PC-3 (cell line): ENCODE data around the gene RAX2. TPM values are rescaled to one million over a fixed set of nuclear protein-coding genes. Genes with fewer than 3 reads are reported as not detected.

ENCODE experiments used
- ATAC-seq: fragments of 200-7000 bp; cut with Tn5 transposase; 2 replicates; pipeline ENCODE4 v1.9.1; 2020; ENCODE audit warnings: mild to moderate bottlenecking, moderate library complexity
- BruUV-seq: library from RNA; stranded (reverse); fragments of 400-500 nt; replicated peaks from 2 replicates; lab custom pipeline; 2021; lab: Mats Ljungman, UMichigan
- CTCF ChIA-PET: fragments of 300-600 bp; sonication (Branson Sonifier 250); formaldehyde crosslinking; loops from one replicate; lab custom pipeline; 2022; ENCODE audit warnings: antibody characterized with exemption; lab: Charles Lee
- POLR2A ChIA-PET: fragments of 300-600 bp; sonication (Branson Sonifier 250); formaldehyde crosslinking; loops from one replicate; lab custom pipeline; 2022; ENCODE audit warnings: antibody characterized with exemption; ENCODE audit not compliant: unreplicated experiment; lab: Charles Lee
- DNase-seq: peaks from one replicate; pipeline ENCODE4 v3.0.0-alpha.2; 2015
- H2AFZ ChIP-seq: fragments of 300-600 bp; sonication (generic); 2 replicates; pipeline ENCODE4 v1.6.0; 2016; ENCODE audit warnings: antibody characterized with exemption, low read length
- H3F3A ChIP-seq: fragments of 300-600 bp; sonication (generic); one replicate; pipeline ENCODE4 v1.6.0; 2017; ENCODE audit warnings: antibody characterized with exemption, low read length, control low read depth, mild to moderate bottlenecking; ENCODE audit not compliant: unreplicated experiment
- H3K27ac ChIP-seq: fragments of 300-600 bp; sonication (generic); 2 replicates; pipeline ENCODE4 v1.5.1; 2016; ENCODE audit warnings: mild to moderate bottlenecking, low read length
- H3K27me3 ChIP-seq: fragments of 300-600 bp; sonication (generic); 2 replicates; pipeline ENCODE4 v1.6.1; 2016; ENCODE audit warnings: low read length, mixed read lengths
- H3K36me3 ChIP-seq: fragments of 300-600 bp; sonication (generic); 2 replicates; pipeline ENCODE4 v1.6.1; 2016; ENCODE audit warnings: low read depth, mixed run types, low read length, mixed read lengths
- H3K4me1 ChIP-seq: fragments of 300-600 bp; sonication (generic); 2 replicates; pipeline ENCODE4 v1.5.1; 2016; ENCODE audit warnings: low read length; ENCODE audit not compliant: insufficient read depth
- H3K4me2 ChIP-seq: fragments of 300-600 bp; sonication (generic); 2 replicates; pipeline ENCODE4 v1.6.0; 2016; ENCODE audit warnings: low read length
- H3K4me3 ChIP-seq: fragments of 300-600 bp; sonication (generic); 2 replicates; pipeline ENCODE4 v1.5.1; 2016; ENCODE audit warnings: mild to moderate bottlenecking, low read length, mixed read lengths
- H3K79me2 ChIP-seq: fragments of 300-600 bp; sonication (generic); 2 replicates; pipeline ENCODE4 v1.6.1; 2017; ENCODE audit warnings: low read length, mixed read lengths
- H3K9ac ChIP-seq: fragments of 300-600 bp; sonication (generic); 2 replicates; pipeline ENCODE4 v1.6.0; 2016; ENCODE audit warnings: mild to moderate bottlenecking, low read length
- H3K9me2 ChIP-seq: fragments of 300-600 bp; sonication (generic); replicated peaks from 2 replicates; pipeline ENCODE4 v1.6.1; 2016; ENCODE audit warnings: mixed run types, low read length, mixed read lengths
- H3K9me3 ChIP-seq: fragments of 300-600 bp; sonication (generic); 2 replicates; pipeline ENCODE4 v1.6.1; 2016; ENCODE audit warnings: low read length, mixed read lengths
- H4K20me1 ChIP-seq: fragments of 300-600 bp; sonication (generic); 2 replicates; pipeline ENCODE4 v1.6.1; 2016; ENCODE audit warnings: low read length, mixed read lengths
- EZH2 ChIP-seq: fragments of 300-600 bp; sonication (generic); IDR thresholded peaks from one replicate; pipeline ENCODE4 v1.6.1; 2017; ENCODE audit warnings: antibody characterized with exemption, mild to moderate bottlenecking, low read length; ENCODE audit not compliant: unreplicated experiment
- EZH2phosphoT487 ChIP-seq: fragments of 300-600 bp; sonication (generic); IDR thresholded peaks from 2 replicates; pipeline ENCODE4 v1.6.1; 2018; ENCODE audit warnings: mild to moderate bottlenecking, antibody characterized with exemption, low read length, borderline replicate concordance
- intact Hi-C: fragments of 100-400 bp; cut with micrococcal nuclease; formaldehyde crosslinking; loops from 2 replicates; pipeline ENCODE4 v1.9.0; 2023
- total RNA-seq: library from RNA; depleted of rRNA; stranded (reverse); fragments of >200 nt; gene quantifications from 2 replicates; pipeline ENCODE4 v1.2.3, GENCODE V29; 2014
- TF ChIP-seq, protein P1 (sequence below): fragments of 300-600 bp; sonication (generic); conservative IDR thresholded peaks from 2 replicates; pipeline ENCODE4 v1.5.1; 2017; ENCODE audit warnings: antibody characterized with exemption, low read depth, mild to moderate bottlenecking, low read length

Gene RAX2
- total RNA-seq, 1 experiment from 2014 or later: not detected

- BruUV-seq: no TSS peak
- H3K4me2 ChIP-seq: no peak overlapping the region
- no peak overlapping the region for H2AFZ ChIP-seq
- TF ChIP-seq EZH2phosphoT487: no peak
- TF ChIP-seq, protein P1, sequence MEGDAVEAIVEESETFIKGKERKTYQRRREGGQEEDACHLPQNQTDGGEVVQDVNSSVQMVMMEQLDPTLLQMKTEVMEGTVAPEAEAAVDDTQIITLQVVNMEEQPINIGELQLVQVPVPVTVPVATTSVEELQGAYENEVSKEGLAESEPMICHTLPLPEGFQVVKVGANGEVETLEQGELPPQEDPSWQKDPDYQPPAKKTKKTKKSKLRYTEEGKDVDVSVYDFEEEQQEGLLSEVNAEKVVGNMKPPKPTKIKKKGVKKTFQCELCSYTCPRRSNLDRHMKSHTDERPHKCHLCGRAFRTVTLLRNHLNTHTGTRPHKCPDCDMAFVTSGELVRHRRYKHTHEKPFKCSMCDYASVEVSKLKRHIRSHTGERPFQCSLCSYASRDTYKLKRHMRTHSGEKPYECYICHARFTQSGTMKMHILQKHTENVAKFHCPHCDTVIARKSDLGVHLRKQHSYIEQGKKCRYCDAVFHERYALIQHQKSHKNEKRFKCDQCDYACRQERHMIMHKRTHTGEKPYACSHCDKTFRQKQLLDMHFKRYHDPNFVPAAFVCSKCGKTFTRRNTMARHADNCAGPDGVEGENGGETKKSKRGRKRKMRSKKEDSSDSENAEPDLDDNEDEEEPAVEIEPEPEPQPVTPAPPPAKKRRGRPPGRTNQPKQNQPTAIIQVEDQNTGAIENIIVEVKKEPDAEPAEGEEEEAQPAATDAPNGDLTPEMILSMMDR: no peak
- TF ChIP-seq EZH2: no peak
- H3K27me3 ChIP-seq: no peaks in the 10 kb centered on the region
- H3K4me3 ChIP-seq: no peak overlapping the region
- H3K27ac ChIP-seq: no peak overlapping the region
- H3K79me2 ChIP-seq: no peaks in the 10 kb centered on the region
- H3K9me2 ChIP-seq: no peaks in the 10 kb centered on the region
- ATAC-seq (no peak), DNase-seq (no peak)
- intact Hi-C loops: no loop called here
- CTCF ChIA-PET: interaction anchor here (0.6 kb wide), 1 partner anchor 1570 kb away, joined by 4 read pairs; no protein-coding TSS in a partner anchor
- H4K20me1 ChIP-seq: no peaks in the 10 kb centered on the region
- H3F3A ChIP-seq: no peaks in the 10 kb centered on the region
- H3K36me3 ChIP-seq: no peaks in the 10 kb centered on the region
- H3K9me3 ChIP-seq: no peaks in the 10 kb centered on the region
- POLR2A ChIA-PET: no interaction called here
- no peak overlapping the region for H3K9ac ChIP-seq
- H3K4me1 ChIP-seq: no peaks in the 10 kb centered on the region; the same call in 1 of the 2 replicates
These were observed 46.9 kb downstream of the RAX2 start for GRCh38 chr19:3725121-3725520.

- Histone ChIP-seq H3K27ac (no peak overlapping the region), H3K4me2 (no peak overlapping the region), H2AFZ (no peak overlapping the region), H3K4me3 (no peak overlapping the region), H3K9me3 (no peaks in the 10 kb centered on the region), H3K9ac (no peak overlapping the region), H3K79me2 (no peaks in the 10 kb centered on the region), H3K27me3 (no peaks in the 10 kb centered on the region), H3F3A (no peaks in the 10 kb centered on the region), H3K36me3 (no peaks in the 10 kb centered on the region), H4K20me1 (no peaks in the 10 kb centered on the region), H3K9me2 (no peaks in the 10 kb centered on the region), H3K4me1 (no peaks in the 10 kb centered on the region; the same call in 1 of the 2 replicates)
- no peak for TF ChIP-seq EZH2
- ChIA-PET POLR2A (no interaction called here), CTCF (no interaction called here)
- intact Hi-C loops: no loop called here
- DNase-seq (no peak), ATAC-seq (no peak)
- no TSS peak for BruUV-seq
These were observed 48.1 kb downstream of the RAX2 start for GRCh38 chr19:3723883-3724282.

GRCh38 chr19:3723110-3723488 is 48.9 kb downstream of the RAX2 start:
- BruUV-seq: no TSS peak
- H3K4me1 ChIP-seq: no peaks in the 10 kb centered on the region; the same call in 1 of the 2 replicates
- POLR2A ChIA-PET: no interaction called here

More at GRCh38 chr19:3723110-3723488, 48.9 kb downstream of the RAX2 start:
- H3K9me3 ChIP-seq: no peaks in the 10 kb centered on the region
- H3K27ac ChIP-seq: no peak overlapping the region
- no peaks in the 10 kb centered on the region for H3K79me2 ChIP-seq
- H3K4me3 ChIP-seq: no peak overlapping the region
- H3K9ac ChIP-seq: no peak overlapping the region
- no peak overlapping the region for H2AFZ ChIP-seq
- no peaks in the 10 kb centered on the region for H4K20me1 ChIP-seq
- intact Hi-C loops: no loop called here
- H3K9me2 ChIP-seq: no peaks in the 10 kb centered on the region
- no peak for TF ChIP-seq EZH2
- TF ChIP-seq, protein P1: no peak
- no peak for TF ChIP-seq EZH2phosphoT487
- H3K27me3 ChIP-seq: no peaks in the 10 kb centered on the region
- DNase-seq (no peak), ATAC-seq (no peak)
- CTCF ChIA-PET: no interaction called here
- no peaks in the 10 kb centered on the region for H3K36me3 ChIP-seq
- H3K4me2 ChIP-seq: no peak overlapping the region
- H3F3A ChIP-seq: no peaks in the 10 kb centered on the region
